Mammary epithelial cell (primary cell): ENCODE data around the gene UBE2H.

Experiments used
- EZH2 ChIP-seq: IDR thresholded peaks from 2 replicates; pipeline ENCODE4 v1.6.1; 2012; ENCODE audit warnings: low read length, inconsistent platforms, borderline replicate concordance
- TF ChIP-seq, protein P1 (sequence below), 2 donors: IDR thresholded peaks in 1 of 2; conservative IDR thresholded peaks in 1 of 2; 2 replicates each; pipeline ENCODE4 v1.5.1; 2011 to 2012; ENCODE audit warnings: inconsistent platforms in 2 of 2, low read length in 2 of 2, mild to moderate bottlenecking in 2 of 2, control low read depth in 1 of 2, low read depth in 1 of 2; ENCODE audit not compliant: insufficient read depth in 1 of 2; ENCODE audit errors: extremely low read depth in 1 of 2

DNA sequence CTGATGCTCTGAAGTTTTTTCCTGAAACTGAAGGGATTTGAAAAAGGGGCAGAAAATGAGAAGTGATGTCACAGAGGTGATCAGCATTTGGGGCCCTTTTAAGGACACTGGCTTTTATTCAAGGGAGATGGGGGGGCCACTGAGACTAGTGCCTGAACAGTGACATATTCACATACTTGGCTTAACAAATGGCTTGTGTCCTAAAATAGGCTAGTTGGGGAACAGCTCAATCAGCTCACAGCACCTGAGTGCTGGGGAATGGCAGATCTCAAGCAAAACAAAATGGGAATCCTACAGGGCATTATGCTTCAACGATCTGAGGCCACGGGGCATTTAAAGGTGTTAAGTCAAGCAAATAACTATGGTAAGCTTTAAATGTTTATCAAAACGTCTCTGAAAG is 90.1 kb downstream of the UBE2H start:
- TF ChIP-seq, protein P1, sequence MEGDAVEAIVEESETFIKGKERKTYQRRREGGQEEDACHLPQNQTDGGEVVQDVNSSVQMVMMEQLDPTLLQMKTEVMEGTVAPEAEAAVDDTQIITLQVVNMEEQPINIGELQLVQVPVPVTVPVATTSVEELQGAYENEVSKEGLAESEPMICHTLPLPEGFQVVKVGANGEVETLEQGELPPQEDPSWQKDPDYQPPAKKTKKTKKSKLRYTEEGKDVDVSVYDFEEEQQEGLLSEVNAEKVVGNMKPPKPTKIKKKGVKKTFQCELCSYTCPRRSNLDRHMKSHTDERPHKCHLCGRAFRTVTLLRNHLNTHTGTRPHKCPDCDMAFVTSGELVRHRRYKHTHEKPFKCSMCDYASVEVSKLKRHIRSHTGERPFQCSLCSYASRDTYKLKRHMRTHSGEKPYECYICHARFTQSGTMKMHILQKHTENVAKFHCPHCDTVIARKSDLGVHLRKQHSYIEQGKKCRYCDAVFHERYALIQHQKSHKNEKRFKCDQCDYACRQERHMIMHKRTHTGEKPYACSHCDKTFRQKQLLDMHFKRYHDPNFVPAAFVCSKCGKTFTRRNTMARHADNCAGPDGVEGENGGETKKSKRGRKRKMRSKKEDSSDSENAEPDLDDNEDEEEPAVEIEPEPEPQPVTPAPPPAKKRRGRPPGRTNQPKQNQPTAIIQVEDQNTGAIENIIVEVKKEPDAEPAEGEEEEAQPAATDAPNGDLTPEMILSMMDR (conservative IDR thresholded peaks at IDR 0.05 in 1 of 2, IDR thresholded peaks at IDR 0.05 in 1 of 2; ENCODE audit: extremely low read depth in 1 of 2, insufficient read depth in 1 of 2, low read depth in 1 of 2, low read length in 2 of 2) = no peak
- no peak for TF ChIP-seq EZH2
